ENCODE results near the gene RIN3. TPM values are rescaled to one million over a fixed set of nuclear protein-coding genes. Genes with fewer than 3 reads are reported as not detected.

Gene RIN3
- total RNA-seq, 4 donors from 2014 or later = 15.4 to 53.6 (median 39.7) TPM

DNA sequence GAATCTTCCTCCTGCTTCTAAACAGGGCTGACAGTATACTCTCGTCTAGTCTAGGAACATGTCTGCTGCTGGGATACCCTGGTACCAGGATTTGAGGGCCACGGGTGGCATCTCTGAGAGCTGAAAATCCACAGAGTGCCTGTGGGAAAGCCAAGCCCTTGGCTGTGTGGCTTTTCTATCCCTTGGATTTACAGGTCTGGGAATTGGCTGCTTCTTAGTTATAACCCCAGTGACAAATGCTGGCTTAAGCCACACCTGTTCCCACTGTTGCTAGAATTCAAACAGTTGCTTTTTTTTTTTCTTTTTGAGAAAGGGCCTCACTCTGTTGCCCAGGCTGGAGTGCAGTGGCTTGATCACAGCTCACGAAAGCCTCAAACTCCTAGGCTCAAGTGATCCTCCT is 14.3 kb upstream of the RIN3 start:
- H3K27ac ChIP-seq = no peak overlapping the region
- TF ChIP-seq POLR2A (IDR thresholded peaks at IDR 0.05) = no peak
- TF ChIP-seq, protein P1, sequence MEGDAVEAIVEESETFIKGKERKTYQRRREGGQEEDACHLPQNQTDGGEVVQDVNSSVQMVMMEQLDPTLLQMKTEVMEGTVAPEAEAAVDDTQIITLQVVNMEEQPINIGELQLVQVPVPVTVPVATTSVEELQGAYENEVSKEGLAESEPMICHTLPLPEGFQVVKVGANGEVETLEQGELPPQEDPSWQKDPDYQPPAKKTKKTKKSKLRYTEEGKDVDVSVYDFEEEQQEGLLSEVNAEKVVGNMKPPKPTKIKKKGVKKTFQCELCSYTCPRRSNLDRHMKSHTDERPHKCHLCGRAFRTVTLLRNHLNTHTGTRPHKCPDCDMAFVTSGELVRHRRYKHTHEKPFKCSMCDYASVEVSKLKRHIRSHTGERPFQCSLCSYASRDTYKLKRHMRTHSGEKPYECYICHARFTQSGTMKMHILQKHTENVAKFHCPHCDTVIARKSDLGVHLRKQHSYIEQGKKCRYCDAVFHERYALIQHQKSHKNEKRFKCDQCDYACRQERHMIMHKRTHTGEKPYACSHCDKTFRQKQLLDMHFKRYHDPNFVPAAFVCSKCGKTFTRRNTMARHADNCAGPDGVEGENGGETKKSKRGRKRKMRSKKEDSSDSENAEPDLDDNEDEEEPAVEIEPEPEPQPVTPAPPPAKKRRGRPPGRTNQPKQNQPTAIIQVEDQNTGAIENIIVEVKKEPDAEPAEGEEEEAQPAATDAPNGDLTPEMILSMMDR (IDR thresholded peaks at IDR 0.05) = no peak

DNA sequence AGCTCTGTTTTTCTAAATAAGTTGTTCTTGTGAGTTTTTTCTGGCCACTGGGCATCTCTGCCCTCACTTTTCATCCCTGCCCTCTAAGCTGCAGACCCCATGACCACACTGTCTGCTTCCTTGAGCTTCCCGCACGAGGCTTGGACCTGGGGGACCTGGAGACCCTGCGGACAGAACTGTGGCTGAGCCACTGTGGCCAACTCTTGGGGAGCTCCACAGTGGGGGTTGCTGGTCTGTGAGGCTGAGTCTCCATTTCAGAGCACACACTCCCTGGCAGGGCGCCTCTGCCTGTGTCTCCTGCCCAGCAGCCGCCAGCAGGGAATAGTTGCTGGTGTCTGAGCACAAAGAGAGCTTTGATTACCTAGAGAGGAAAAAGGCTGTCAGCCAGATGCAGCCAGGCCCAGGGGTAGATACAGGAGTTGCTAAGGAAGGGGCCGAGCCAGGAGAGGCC is 13.1 kb upstream of the RIN3 start:
- H3K4me3 ChIP-seq = no peak overlapping the region
- TF ChIP-seq, protein P1 (IDR thresholded peaks at IDR 0.05) = no peak
- TF ChIP-seq POLR2A (IDR thresholded peaks at IDR 0.05) = no peak
- no peaks in the 10 kb centered on the region for H3K4me1 ChIP-seq
- no peaks in the 10 kb centered on the region for H3K27me3 ChIP-seq
- no peak overlapping the region for H3K27ac ChIP-seq
- no peaks in the 10 kb centered on the region for H3K9me3 ChIP-seq
- DNase-seq = no peak
- H3K36me3 ChIP-seq = no peaks in the 10 kb centered on the region

More for the DNA sequence above, 14.3 kb upstream of the RIN3 start:
- DNase-seq = no peak
- Histone ChIP-seq H3K4me3 (no peak overlapping the region), H3K9me3 (no peaks in the 10 kb centered on the region), H3K36me3 (no peaks in the 10 kb centered on the region), H3K27me3 (no peaks in the 10 kb centered on the region), H3K4me1 (no peaks in the 10 kb centered on the region)

DNA sequence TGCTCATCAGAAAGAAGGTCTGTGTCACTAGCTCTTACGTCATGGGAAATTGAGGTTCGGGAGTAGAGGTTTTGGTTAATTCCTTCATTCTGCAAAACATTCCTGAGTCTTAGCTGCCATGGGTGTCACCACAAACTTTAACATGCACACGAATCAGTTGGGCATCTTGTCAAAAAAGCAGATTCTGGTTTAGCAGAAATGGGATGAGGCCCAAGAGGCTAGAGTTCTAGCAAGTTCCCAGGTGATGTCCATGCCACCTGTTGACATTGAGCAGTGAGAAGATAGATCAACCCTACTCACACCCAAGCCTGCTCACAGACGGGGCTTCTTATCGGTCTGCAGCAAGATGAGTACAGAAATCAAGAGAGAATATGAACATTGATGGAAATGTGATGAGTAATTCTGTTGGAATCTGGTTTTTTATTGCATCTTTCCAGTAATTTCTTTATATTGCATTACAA is 11.7 kb upstream of the RIN3 start:
- DNase-seq = no peak

DNA sequence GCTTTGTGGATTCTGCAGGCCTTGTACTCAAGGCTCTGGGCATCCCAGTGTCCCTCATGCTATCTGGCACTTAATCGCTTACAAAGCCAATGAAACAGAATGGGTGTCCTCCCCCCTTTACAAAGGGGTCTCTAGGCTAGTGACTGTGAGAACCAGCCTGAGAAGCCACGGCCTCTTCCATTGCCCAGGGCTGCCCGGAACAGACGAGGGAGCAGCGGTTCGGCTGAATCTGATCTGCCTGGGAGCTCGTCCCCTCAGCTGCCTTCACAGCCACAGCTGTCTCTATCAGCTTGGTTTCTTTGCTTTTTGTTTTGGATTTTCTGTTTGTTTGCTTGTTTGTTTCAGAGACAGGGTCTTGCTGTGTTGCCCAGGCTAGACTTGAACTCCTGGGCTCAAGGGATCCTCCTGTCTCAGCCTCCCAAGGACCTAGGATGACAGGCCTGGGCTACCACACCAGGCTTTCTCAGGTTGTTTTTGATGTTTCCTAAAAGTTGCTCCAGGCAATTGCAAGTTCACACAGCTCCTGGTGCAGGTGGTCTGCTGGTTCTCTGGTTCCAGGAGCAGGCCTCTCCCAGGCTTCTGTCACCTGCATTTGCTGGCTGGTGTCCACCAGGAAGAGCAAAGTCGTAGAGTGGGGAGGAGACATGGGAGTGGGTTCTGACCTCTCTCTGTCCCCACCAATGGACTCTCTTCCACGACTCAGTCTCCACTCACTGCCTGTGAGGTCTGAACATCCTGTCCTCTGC is 10.9 kb upstream of the RIN3 start:
- Histone ChIP-seq H3K9me3 (no peaks in the 10 kb centered on the region), H3K27ac (no peak overlapping the region), H3K36me3 (no peaks in the 10 kb centered on the region), H3K4me3 (no peak overlapping the region), H3K4me1 (peaks cover 0 to 13% (median 4%) of the 10 kb centered on the region in 4 donors), H3K27me3 (no peaks in the 10 kb centered on the region)
- TF ChIP-seq, protein P1 (IDR thresholded peaks at IDR 0.05) = no peak
- TF ChIP-seq POLR2A (IDR thresholded peaks at IDR 0.05) = no peak
- peak in 1 of 3 donors; percentile 34 for DNase-seq

More for the DNA sequence above, 11.7 kb upstream of the RIN3 start:
- Histone ChIP-seq H3K4me3 (no peak overlapping the region), H3K27ac (no peak overlapping the region), H3K4me1 (peaks cover 0 to 13% (median 0%) of the 10 kb centered on the region in 4 donors), H3K9me3 (no peaks in the 10 kb centered on the region), H3K27me3 (no peaks in the 10 kb centered on the region), H3K36me3 (no peaks in the 10 kb centered on the region)
- TF ChIP-seq, protein P1 (IDR thresholded peaks at IDR 0.05) = no peak
- TF ChIP-seq POLR2A (IDR thresholded peaks at IDR 0.05) = no peak

DNA sequence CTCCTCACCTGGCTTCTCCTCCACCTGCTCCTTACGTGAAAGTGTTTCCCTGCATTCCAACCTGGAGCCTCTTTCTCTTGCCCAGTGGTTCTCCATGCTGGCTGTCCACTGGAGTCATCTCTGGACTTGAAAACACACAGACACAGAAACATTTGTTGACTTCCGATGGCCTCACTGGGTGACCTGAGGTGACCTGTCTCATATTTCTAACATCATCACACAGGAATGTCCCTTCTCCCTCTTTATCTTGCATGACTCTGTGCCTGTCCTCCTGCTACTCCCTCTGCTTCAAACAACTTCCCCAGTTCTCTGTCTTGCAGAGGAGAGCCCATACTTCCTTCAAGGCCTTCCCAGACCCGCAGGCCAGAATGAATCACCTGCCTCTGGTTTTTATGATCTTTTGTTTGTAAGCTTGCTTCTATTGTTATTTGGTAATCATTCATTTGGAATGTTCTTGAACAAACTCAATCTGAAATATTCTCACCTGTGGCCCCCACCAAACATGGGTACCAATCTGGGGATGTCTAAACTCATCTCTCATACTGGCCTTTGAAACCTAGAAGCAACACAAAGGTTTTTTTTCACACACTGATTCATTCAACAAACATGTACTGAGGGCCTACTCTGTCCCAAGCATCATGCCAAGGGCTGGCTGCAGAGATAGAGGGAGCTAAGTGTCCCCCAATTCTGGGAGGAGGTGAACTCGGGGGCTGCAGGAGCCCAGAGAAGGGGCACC is 9.7 kb upstream of the RIN3 start:
- no peaks in the 10 kb centered on the region for H3K27me3 ChIP-seq
- TF ChIP-seq, protein P1 (IDR thresholded peaks at IDR 0.05) = no peak
- TF ChIP-seq POLR2A (IDR thresholded peaks at IDR 0.05) = no peak
- no peak overlapping the region for H3K27ac ChIP-seq
- H3K36me3 ChIP-seq = no peaks in the 10 kb centered on the region
- H3K4me1 ChIP-seq = peaks cover 0 to 13% (median 5%) of the 10 kb centered on the region in 4 donors
- H3K9me3 ChIP-seq = no peaks in the 10 kb centered on the region
- H3K4me3 ChIP-seq = no peak overlapping the region
- DNase-seq = peak in 1 of 3 donors; percentile 35

Data from Peyer's patch (tissue), 4 donors.